ENCODE measurements around the gene SLC8A3.
A peak's percentile ranks its signal among the peaks of the same experiment; 100 is the strongest.

SLC8A3 gene

DNA sequence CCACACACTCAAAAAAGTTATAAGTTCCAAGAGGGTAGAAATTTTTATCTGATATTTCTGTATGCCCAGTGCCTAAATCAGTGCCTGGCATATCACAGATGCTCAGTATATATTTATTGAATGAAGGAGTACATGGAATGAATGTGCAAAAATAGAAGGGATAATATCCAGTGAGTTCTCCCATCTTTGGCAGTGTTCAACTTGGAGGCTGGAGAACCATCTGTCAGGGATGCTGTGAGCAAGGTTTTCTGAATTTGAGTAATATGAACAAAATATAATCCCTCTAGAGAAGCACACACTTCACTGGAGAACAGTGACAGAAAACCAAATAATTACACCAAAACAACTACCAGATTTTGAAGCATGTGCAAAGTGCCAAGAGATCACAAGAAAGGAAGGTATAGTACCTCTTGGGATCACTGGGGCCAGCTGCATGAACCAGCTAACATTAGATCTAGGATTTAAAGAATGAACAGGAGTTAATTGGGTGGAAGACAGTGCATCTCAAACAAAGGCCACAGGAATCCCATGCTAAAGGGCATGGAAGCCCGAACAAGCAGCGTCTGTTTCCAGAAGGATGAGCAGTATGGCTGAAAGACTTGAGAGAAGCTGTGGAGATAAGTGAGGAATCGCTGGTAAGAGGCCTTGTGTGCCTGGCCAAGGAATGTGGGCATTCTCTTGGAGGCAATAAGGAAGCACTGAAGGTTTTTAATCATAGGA lies 11.5 kb downstream of the SLC8A3 start:
- no peak for DNase-seq

DNA sequence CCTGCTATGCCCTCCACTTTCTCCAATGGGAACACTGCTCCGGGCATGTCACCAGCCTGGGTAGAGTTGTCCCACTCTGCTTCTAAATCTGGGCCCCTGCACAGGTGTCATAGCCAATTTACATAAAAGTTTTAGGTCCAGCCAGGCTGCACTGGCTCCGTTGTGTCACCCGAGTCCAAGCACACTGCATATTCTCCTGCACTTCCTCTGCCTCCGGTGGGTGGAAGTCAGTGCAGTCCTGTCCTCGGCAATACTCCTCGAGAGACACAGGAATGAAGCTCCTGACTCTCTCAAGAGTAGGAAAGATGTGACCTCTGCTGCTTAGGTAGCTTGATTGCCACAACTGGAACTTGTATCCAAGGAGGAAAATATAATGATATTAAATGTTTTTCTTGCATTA lies 15.2 kb downstream of the SLC8A3 start:
- DNase-seq, result no peak

DNA sequence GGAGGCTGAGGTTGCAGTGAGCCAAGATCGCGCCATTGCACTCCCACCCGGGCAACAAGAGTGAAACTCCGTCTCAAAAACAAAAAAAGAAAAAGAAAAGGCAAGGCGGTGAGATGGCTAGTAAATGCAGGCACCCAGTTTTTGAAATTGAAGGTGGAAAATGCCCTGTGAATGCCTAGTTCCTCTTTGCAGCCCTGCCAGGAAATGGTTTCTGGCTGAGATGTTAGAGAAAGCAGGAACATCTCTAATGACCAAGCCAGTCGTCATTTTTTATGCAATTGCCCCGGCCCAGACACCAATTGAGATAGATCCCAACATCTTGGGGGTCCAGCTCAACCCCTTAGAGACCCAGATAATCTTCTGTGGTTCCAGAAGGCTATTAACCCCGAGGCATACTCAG lies 17.0 kb downstream of the SLC8A3 start:
- DNase-seq, result peak; percentile 48 to 69

DNA sequence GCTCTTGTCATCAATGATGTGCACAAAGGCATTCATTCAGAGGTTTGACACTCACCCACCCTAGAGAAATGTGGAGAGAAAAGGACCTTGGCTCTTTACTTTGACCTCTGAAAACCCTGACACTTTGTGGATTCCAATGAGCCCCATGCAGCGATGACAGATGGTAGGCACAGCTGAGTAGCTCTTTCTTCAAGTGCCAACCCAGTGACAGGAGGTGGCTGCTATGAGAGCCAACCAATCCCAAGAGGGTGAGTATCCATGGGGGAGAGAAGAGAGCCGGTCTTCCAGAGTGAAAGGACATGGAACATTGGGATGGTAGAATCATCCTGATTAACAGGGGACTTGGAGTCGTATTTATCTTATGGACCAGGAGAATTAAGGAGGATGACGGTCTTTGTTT lies 17.8 kb downstream of the SLC8A3 start:
- DNase-seq, result no peak

DNA sequence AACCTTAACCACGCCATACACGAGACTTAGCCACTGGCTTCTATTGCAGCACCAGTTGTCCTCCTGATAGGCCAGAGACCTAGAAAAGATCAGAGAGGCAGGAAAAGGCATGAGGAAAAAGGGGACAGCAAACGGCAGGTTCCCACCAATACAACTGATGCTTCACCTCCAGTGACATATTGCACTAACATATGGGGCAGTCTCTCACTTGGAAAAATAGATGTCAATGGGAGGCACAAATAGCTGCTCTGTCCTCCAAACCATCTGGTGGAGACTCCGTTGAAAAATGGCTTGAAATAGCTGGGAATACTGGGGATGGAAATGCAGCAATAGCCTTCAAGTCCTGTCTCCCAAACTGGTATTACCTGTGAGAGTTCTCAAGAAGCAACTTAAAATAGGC lies 20.3 kb downstream of the SLC8A3 start:
- no peak for DNase-seq

DNA sequence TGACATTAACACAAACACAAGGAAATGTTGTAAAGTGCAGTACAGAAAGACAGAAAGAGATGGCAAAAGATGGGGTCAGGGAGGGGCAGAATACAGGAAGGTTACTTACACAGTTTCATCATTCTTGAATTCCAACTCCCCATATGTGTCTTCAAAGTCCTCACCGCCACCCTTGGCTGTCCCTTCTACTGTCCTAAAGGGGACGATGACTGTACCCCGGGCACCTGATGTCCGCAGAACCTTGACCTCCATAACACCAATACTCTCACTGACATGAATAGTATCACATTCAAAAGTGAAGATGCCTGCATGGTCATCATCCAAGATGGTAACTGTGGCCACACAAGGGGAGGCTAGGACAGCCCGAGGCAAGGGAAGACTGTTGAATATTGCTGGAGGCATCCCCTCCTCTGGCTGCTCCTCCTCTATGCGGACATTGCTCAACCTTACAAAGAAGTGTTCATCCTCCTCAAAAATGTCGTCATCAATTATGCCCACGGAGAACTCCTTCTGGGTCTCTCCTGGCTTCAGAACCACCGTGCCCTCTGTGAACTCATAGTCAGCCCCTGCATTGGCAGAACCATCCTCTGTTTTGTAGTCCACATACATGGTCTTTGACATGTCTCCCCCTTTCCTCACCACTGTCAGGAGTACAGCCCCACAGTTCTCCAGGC lies 22.1 kb downstream of the SLC8A3 start:
- DNase-seq, result no peak

DNA sequence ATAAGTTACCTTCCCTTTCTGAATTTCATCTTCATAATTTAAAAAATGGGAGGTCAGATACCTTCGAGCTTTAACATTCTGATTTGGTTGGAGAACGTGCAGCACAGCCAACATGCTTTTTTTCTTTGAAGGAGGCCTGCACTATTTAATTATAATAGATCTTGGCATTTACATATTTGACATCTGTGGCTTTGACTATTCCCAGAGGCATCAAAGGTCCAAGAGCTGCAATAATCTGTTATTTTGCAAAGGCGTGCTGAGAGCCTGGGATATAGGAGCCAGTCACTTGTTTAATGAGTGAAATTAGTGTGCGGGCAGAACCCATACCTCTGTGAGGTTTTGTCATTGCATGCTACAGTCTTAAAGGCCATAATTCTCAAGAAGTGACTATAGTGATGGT lies 26.4 kb downstream of the SLC8A3 start:
- DNase-seq, result no peak

DNA sequence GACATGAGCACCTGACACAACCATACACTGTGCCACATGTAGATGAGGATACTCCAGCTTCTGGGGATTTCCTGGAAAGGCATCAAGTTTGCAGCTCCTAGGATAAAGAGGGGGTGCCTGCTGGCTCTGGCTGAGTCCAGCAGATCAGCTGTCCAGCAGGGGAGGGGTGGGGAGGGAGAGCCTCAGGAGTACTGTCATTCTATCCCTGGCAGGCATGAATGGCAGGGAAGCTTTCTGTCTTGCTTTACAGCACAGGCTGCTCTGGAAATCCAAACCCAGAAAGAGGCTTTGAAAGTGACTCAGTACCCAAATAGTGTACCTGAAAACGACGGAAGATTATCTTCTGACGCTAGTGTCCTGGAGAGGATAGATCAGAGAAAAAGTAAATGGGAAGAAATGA lies 32.2 kb downstream of the SLC8A3 start:
- DNase-seq, result no peak

DNA sequence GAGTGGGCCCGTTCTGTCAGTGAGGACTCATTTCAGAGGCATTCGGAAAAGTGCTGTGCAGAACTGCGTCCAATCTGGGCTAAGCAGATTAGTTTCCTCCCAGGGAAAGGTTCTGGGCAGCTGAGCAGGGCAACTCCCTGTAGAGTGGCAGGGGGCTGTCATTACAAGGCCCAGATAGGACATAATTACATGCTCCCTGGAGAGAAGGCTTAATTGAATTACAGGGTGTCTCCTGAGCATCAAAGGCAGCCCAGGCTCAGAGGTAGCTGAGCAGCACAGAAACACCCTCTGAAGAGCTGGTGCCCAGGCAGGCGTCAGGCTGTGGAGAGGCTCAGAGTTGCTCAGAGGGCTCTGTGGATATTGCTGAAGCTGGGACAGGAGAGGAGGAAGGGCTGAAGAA lies 36.0 kb downstream of the SLC8A3 start:
- no peak for DNase-seq

DNA sequence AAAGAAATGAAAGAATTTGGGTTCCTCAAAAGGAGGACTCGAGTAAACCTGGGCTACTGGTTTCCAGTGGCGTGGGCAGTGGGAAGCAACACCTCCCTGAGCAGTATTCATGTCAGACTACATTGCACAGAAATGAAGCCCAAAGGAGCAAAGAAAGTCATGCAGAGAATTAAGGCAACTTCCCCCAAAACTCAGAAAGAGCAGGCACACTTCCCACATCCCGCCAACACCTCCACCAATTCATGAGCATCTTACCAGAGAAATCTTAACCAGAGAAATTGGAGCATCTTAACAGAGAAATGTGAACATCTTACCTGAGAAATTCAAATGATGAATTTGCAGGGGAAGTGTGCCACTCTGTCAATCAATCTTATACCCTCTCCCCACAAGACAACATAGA lies 36.7 kb downstream of the SLC8A3 start:
- no peak for DNase-seq

DNA sequence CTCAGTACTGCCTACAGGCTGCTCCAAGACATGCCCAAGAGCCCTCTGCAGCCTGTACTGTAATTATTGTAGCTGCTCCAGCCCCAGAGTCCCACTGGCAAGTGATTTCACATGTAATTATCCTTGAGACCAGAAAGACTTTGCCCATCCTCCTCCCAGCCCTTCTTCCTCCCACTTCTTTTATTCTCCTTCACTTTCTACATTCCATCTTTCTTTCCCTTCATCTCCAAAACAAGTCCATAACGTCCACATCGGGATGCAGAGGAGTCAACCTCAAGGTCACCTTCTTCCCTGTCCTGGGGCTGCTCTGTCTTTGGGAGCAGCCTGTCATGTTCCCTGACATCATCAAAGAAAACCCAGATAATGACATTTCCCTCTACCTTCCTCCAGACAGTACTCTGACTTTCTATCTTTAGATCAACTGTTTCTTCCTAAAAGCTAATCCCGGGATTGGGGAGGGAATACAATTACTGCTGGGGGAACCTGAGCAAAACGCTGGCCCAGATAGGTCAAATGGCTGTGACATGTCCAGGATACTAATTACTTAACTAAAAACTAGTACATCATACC lies 39.1 kb downstream of the SLC8A3 start:
- no peak for DNase-seq

DNA sequence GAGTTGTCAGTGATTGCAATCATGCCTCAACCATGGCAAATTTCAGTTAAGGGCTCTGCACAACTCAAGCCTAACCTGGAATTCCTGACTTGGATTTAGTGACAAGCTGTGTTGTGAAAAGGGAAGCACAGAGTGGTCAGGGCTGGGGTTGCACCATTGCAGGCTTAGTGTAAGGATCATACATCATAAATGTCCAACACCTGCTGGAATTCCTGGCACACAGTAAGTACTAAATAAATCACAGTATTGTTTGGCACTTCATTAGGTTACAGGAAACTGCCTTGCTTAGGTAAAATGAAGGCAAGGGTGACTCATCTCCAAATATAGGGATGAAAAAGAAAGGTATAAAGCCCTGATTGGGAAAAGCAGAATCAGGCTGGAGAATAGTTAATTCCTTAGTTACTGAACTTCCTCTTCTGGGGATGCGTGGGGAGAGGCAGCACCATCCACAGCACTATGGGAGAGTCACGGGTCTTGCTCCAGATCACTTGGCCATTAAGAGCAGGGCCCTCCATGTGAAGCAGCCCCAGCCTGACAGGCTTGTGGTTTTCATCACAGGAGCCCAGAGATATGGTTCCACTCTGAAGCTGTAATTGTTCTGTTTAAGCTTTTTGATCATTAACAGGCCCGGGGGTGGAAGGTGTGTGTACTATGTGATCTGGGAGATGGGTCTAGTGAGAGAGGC lies 39.7 kb downstream of the SLC8A3 start:
- DNase-seq, result no peak

DNA sequence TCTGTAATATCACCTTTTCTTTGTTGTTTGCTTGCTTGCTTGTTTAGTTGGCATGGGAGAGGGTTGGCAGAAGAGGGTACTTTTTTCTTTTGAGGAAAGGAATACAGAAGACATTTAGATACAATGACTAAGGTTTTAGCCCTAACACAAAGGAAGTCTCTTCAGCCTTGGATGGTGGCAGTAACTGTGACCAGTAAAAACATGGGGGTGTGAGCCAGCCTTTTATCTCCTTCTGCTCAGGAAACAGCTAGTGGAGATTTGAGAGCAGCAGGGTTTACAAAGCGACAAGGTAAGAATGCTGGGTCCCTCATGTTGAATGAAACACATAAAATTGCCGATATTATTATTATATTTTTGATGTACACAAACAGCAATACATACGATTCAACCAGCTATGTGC lies 40.4 kb downstream of the SLC8A3 start:
- no peak for DNase-seq

DNA sequence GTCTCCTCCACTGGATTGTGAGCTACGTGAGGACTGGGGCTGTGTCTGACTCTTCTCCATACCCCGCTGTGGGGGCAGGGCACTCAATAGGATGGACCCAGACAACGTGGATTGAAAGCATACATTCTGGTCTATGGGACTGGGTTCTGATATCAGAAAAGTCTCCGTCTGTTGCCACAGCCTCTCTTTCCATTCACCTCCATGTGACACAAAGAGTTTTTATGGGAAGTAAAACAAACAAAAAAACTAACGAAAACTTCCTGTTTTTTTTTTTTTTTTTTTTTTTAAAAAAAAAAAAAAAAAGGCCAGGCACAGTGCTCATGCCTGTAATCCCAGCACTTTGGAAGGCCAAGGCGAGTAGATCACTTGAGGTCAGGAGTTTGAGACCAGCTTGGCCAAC lies 44.7 kb downstream of the SLC8A3 start:
- no peak for DNase-seq

DNA sequence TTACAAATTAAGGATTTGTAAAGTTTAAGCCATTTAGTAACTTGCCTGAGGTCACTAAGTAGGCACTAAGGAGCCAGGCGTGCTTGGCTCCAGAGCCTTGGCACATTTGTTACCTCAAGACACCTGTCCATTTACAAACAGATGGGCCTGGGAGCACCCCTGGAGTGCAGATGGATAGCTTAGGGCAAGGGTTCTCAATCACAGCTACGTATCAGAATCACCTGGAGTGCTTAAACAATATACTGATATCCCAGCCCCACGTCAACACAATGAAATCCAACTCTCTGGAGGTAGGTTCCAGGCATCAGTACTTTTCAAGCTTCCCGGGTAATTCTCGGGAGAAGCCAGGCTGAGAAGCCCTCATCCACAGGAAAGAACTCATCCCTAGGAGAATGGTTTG lies 45.4 kb downstream of the SLC8A3 start:
- no peak for DNase-seq

DNA sequence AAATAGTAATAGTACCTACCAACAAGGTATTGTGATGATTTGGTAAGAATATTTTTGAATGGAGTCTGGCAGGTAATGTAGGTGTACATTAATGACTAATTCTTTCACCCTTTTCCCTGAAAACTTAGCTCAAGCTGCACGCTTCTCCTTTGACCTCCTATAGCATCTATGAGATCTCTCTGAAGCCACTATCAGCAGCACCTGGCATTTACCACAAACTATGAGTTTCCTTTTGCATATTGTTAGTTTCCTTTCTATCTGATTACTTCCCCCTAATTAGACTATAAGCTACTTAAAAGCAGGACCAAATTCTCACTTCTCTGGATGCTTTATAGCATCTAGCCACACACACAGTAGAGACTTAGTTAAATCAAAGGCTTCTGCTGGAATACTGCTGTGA lies 48.1 kb downstream of the SLC8A3 start:
- DNase-seq, result no peak

DNA sequence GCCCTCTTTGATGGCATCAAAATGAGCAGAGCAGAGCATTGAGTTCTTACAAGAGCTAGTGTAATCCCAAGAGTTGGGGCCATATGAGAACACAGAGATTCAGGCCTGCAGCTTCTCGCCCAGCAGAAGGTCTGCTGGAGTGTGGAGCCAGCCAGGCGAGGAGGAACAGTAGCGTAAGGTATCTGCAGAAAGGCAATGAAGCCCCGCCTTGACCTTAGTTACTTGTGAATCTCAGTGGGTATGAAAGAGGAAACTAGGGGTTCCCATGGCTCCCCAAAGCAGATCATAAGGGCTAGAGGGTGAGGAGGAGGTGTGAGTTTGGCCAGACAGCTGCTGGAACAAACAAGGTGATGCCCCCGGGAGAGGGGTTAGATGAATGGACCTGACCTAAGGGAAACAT lies 49.4 kb downstream of the SLC8A3 start:
- DNase-seq, result no peak

DNA sequence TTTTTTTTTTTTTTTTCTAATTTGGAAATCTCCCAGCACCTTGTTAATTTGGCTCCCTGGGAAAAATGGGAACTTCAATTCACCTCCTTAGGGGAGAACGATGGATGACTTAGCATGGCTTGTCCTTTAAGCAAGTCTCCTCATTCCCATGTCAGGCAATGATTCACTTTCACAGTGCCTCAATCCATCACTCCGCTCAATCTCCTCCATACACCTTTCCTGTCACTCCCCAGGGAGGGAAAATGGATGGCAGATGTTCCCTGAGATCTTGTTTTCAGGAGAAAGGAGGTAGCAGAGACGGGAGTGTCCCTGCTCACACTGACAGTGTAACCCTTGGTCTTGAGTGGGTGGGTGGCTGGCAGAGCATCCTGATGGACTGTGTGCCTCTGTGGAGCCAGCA lies 51.0 kb downstream of the SLC8A3 start:
- no peak for DNase-seq

DNA sequence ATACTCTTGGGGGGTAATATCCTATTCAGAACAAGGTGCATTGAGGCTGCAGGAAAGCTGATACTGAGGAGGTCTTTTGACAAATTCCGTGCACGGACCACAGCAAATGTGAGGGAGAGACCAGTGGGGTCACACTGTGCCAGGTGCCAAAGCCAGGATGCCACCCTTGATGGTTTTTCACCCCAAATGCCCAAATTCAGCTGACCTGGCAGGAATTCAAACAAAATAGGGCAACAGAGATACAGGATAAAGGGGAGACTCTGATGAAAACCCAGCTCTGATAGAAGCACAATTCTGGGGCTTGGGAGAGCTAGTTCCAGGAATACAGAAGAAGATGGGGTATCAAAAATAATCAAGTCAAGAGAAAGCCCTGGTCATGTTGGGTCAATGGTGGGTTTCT lies 55.3 kb downstream of the SLC8A3 start:
- no peak for DNase-seq

DNA sequence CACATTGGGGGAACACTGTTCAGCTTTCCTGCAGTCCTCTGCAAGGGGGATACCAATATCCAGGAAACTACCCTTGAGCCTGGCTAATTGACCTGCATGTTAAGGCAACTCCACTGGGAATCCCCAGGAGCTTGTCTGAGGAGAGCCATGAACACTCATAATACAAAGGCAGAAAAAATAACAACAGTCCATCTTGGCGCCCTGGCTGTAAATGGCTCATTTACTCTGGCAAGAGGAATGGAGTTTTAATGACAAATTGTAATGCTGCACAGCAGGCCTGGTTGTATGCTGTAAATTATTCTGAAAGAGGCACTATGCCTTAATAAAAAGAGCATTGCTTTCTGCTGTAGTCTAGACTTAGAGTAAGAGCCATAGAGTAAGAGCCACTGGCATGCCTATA lies 58.3 kb downstream of the SLC8A3 start:
- DNase-seq, result no peak

DNA sequence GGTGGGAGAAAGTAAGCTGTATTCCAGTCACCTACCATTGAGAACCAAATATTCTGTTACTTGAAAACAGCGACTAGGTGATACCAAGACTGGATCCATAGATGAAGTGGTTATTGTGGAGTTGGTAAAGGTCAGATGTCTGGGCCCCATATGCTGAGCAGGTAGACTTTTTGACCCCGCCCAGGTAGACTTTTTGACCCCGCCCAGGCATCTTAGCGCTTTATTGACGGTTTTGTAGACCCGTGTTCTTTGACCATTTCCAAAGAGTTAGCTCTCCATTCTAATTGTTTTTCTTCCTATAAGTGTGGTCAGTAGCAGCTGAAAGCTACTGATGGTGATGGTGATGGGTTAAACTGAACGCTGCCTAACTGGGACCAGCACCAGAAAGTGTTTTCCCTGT lies 61.6 kb downstream of the SLC8A3 start:
- no peak for DNase-seq

DNA sequence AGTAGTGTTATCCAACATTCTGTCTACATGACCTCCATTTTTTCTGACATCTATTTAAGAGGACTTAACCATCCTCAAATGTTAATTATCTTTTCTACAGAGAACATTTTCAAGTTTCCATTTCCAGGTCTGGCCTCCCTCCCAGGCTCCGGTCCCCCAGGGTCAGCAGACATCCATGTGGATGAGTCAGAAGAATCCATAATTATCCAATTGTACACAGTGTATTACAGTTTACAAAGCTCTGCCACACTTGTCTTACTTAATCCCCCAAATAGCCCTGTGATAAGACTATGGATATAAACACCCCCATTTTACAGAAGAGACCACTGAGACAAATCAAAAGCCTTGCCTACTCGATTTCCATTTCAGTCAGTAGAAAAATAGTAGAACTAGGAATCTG lies 65.0 kb downstream of the SLC8A3 start:
- DNase-seq, result no peak

DNA sequence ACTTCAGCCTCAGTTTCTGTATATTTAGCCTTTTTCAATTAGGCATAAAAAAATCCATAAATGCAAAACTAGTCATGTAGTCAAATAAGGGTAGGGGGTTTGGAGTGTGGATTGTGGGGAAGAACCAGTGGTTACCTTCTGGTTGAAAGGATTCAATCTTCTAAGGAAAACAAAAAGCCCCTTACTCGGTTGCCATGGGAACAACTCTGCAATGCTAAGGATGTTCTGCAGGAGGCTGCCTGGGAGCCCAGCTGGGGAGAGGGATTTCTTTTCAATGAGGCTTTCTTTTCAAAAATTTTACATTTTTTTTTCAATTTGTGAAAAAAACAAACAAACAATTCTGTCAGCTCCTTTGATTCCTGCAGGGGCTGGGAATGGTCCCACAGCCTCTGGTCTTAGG lies 67.2 kb downstream of the SLC8A3 start:
- DNase-seq, result no peak

DNA sequence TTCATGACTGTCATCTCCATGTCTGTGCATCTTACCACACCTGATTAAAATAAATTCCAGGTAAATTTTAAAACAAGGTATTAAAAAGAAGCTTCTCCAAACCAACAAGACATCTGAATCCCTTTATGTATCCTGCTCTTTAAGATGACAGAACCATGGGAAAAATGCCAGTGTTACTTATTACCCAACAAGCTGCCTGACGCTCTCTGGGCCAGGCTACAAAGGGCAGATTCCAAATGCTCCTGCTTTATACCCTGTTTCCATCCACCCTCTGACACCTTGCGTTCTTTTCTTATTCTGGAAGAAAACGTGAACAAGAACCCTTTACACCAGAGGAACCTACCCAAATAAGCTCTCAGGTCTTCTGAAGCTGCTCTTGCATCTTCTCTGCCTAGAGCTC lies 70.7 kb downstream of the SLC8A3 start:
- DNase-seq, result no peak

All from Kasumi-1 (cell line).